Brain microvascular endothelial cell (primary cell): ENCODE measurements around the gene FKBP1A.

Source experiments
- DNase-seq: peaks from one replicate; pipeline ENCODE4 v3.0.0-alpha.2; 2020
- H3K27ac ChIP-seq: fragments of 250-450 bp; sonication (Bioruptor Pico); 2 replicates; pipeline ENCODE4 v1.5.1; 2020; ENCODE audit warnings: mild to moderate bottlenecking, moderate library complexity
- H3K27me3 ChIP-seq: fragments of 250-450 bp; sonication (Bioruptor Pico); replicated peaks from 2 replicates; pipeline ENCODE4 v1.5.1; 2020; ENCODE audit warnings: mild to moderate bottlenecking
- H3K36me3 ChIP-seq: fragments of 250-450 bp; sonication (Bioruptor Pico); replicated peaks from 2 replicates; pipeline ENCODE4 v1.5.1; 2020; ENCODE audit warnings: mild to moderate bottlenecking
- H3K4me3 ChIP-seq: 2 replicates; pipeline ENCODE4 v1.5.1; 2011; ENCODE audit warnings: low read depth, mild to moderate bottlenecking, control low read depth, low read length, moderate library complexity
- CTCF ChIP-seq: IDR thresholded peaks from 2 replicates; pipeline ENCODE4 v1.5.1; 2011; ENCODE audit warnings: low read depth, mild to moderate bottlenecking, moderate library complexity, low read length, control low read depth, inconsistent platforms; ENCODE audit errors: missing control alignments
- in situ Hi-C: cut with HindIII; loops from 2 replicates; pipeline ENCODE4 v1.10.0; 2017; ENCODE audit warnings: low sequenced_read_pairs, low pct_ligation_motif_present

Gene FKBP1A

GRCh38 chr20:1363522-1363921 lies 29.3 kb downstream of the FKBP1A start:
- H3K36me3 ChIP-seq, result peaks cover 11% of the 10 kb centered on the region
- TF ChIP-seq CTCF, result no peak
- in situ Hi-C loops, result no loop called here

GRCh38 chr20:1362484-1362883 lies 30.4 kb downstream of the FKBP1A start:
- no peak for DNase-seq
- Histone ChIP-seq H3K36me3 (peaks cover 4% of the 10 kb centered on the region), H3K4me3 (no peak overlapping the region), H3K27ac (no peak overlapping the region), H3K27me3 (no peaks in the 10 kb centered on the region)
- in situ Hi-C loops, result no loop called here
- no peak for TF ChIP-seq CTCF

More at GRCh38 chr20:1363522-1363921, 29.3 kb downstream of the FKBP1A start:
- no peak for DNase-seq
- Histone ChIP-seq H3K27me3 (no peaks in the 10 kb centered on the region), H3K4me3 (no peak overlapping the region), H3K27ac (no peak overlapping the region)

DNA sequence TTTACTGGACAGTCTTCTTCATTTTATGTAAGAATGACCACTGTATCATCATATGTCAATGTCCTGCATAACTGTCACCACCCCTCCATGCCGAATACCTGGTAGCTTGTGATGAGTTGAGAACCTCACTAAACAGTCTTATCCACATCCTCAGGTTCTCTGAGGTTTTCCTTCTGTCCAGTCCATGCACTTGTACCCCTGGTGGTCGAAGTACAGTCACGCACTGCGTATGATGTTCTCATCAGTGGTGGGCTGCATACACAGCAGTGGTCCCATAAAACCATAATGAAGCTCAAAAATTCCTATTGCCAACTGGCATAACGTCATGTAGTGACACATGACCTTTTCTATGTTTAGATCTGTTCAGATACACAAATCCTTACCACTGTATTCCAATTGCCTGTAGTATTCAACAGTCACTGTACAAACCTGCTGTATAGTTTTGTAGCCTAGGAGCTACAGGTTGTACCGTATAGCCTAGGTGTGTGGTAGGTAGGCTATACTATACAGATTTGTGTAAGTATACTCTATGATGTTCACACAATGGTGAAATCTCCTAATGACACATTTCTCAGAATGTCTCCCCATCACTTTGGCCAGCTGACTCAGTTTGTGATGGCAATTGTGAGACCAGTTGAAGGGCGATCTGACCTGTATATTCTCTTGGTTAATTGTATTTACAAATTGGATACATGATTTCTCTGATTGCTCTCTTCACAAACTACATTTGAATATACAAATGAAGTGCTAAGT lies 32.6 kb downstream of the FKBP1A start:
- no peak overlapping the region for H3K4me3 ChIP-seq
- peaks cover 4% of the 10 kb centered on the region for H3K36me3 ChIP-seq
- H3K27me3 ChIP-seq, result no peaks in the 10 kb centered on the region
- in situ Hi-C loops, result no loop called here
- DNase-seq, result no peak
- peak; percentile 39 for TF ChIP-seq CTCF
- no peak overlapping the region for H3K27ac ChIP-seq

DNA sequence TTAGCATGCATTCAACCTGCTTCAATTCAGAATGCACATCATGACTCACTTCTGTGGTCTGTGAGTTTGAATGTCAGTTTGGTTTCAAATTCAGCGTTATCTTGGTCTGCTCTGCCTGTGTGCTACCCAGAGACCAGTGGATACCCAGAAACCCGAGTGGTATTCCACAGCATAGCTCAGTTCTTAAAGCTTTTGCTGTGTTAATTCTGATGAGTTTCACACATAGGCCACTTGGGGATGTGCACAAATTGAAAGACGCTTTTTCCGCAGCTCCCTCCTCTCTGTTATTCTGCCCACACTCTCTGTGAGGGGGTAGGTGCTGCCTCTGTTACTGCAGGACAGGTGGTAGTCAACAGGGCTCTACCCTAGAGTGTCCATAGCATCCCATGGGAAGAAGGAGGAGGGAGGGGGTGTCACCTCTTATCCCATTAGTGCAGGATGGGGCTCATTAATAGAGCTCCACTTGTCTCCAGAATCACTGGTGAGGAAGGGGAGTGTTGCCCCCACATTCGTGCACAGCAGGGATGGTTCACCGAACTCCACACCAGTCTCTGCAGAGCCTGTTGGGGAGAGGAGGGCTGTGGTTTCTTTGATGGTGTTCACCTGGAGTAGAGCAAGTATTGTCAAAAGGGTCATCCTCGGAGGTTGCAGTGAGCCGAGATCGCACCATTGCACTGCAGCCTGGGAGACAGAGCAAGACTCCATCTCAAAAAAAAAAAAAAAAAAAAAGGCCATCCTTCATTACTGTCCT lies 34.8 kb downstream of the FKBP1A start:
- in situ Hi-C loops, result no loop called here
- Histone ChIP-seq H3K4me3 (no peak overlapping the region), H3K27ac (no peak overlapping the region), H3K27me3 (no peaks in the 10 kb centered on the region), H3K36me3 (peaks cover 8% of the 10 kb centered on the region)
- TF ChIP-seq CTCF, result no peak
- peak; percentile 78 for DNase-seq

DNA sequence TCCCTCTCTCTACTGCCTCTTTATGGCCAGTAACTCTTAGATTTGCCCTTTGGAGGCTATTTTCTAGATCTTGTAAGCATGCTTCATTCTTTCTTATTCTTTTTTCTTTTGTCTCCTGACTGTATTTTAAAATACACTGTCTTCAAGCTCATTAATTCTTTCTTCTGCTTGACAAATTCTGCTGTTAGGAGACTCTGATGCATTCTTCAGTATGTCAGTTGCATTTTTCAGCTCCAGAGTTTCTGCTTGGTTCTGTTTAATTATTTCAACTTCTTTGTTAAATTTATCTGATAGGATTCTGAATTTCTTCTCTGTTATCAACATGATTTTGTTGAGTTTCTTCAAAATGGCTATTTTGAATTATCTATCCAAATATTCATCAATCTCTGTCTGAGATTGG lies 38.9 kb downstream of the FKBP1A start:
- H3K4me3 ChIP-seq, result no peak overlapping the region
- H3K27ac ChIP-seq, result no peak overlapping the region
- no peak for DNase-seq
- no peaks in the 10 kb centered on the region for H3K27me3 ChIP-seq
- TF ChIP-seq CTCF, result no peak
- peaks cover 5% of the 10 kb centered on the region for H3K36me3 ChIP-seq
- in situ Hi-C loops, result no loop called here
